NOMO-1 treated with dmso at 0.1 percent for 144 hours (cell line): ENCODE data around the gene TAS1R1.
"Not testable (repeated sequence)": the region's sequence is repeated elsewhere in the genome, so short reads cannot be mapped to it uniquely, and the experiment has no call there.

ENCODE experiments used
- DNase-seq: peaks from one replicate; lab custom pipeline; 2025; ENCODE audit not compliant: unreplicated experiment; lab: John Stamatoyannopoulos, UW

TAS1R1 gene

GRCh38 chr1:6588128-6588892 is 33.2 kb downstream of the TAS1R1 start:
- DNase-seq: no peak

GRCh38 chr1:6588893-6589520 is 33.9 kb downstream of the TAS1R1 start:
- no peak for DNase-seq

GRCh38 chr1:6590046-6590445 is 34.9 kb downstream of the TAS1R1 start:
- no peak for DNase-seq

GRCh38 chr1:6591222-6591621 is 36.1 kb downstream of the TAS1R1 start:
- peak; percentile 41 for DNase-seq

DNA sequence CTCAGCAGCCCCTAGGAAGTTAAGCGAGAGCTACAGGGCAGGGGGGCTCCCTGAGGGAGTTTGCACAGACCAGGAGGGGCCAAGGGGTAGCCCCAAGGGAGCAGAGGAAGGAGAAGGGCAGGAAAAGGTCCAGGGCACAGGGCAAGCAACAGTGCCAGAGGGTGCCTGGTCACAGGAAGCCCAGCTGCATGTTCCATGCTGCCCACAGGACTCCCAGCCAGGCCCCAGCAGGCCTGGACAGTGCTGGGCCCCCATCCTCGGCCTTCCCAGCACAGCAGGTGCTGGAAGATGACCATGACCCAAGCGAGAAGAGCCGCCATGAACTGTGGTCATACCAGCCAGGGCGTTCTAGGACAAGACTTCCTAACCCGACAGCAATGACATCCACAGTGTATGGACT is 36.5 kb downstream of the TAS1R1 start:
- no peak for DNase-seq

- no peak for DNase-seq
Observed at GRCh38 chr1:6592441-6592840, 37.3 kb downstream of the TAS1R1 start.

DNA sequence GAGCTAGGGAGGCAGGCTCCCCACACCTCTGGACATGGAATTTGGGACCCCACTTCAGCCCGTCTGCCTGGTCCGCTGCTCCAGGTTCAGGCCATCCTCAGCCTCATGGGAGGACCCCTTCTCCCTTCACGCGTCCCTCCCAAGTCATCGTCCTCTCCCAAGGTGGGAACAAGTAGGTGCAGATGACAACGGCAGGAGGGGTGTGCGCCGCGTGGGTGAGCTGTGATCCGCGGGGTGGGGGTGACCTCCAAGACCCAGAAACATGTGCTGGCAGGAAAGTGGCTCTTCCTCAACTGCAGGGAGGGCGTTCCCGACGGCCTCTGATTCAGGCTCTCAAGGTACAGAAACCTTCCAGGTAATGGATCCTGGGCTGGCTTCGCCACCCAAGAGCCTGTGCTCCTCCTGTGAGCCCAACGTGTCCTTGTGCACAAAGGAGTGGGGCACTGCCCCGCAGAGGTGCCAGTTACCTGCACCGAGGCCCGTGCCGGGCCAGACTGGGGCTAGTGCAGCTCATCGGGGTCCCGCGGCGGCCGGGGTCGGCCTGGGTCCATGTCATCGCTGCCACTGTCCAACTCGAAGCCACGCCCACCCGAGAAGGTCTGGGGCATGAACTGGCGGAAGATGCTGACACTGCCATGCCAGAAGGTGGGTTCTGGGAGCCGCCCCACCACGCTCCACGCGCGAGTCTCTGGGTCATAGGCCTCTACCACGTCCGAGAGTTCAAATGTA is 37.9 kb downstream of the TAS1R1 start:
- no peak for DNase-seq

- no peak for DNase-seq
Observed at GRCh38 chr1:6593810-6594209, 38.7 kb downstream of the TAS1R1 start.

- DNase-seq: no peak
Observed at GRCh38 chr1:6594977-6595740, 40.1 kb downstream of the TAS1R1 start.

- no peak for DNase-seq
Observed at GRCh38 chr1:6596351-6596750, 41.2 kb downstream of the TAS1R1 start.

DNA sequence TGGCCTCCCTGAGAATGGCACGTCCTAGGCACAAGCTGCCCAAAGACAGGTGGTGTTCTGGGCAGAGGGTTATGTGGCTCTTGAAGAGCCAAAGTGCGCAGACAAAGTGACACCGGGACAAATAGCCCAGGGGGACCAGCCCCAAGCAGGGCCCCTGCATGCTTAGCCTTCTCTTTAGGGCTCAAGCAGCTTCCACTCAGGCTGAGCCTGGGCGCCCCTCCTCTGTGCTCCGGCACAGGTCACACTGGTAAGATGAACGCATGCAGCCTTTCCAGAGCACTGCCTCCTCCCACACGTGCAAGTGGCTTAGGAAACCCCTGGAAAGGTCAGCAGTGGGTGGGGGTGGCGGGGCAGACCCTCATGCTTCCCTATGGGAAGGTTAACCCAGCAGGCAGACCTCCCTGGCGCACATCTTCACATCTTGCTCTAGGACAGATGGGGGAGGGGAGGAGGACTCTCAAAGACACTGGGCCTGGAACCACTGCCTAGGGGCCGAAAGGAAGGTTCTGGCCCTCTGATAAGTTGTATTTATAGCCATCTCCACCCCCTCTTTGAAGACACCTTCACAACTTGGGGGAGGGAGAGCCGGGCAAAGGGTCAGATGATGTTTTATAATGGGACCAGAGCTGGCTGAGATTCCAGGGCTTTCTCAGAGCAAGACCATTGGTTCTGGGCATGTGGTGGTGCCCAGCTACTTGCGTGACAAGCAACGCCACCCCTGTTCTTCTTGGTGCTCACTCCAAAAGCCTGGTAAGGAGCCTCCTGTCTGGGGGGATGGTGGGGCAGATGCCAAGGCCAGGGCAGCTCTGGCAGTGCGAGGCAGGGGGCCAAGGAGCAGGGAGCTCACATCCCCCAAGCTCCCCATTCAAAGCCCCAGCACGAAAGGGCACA is 42.0 kb downstream of the TAS1R1 start:
- no peak for DNase-seq

- DNase-seq: no peak
Observed at GRCh38 chr1:6597777-6598131, 42.6 kb downstream of the TAS1R1 start.

GRCh38 chr1:6599141-6599975 is 44.3 kb downstream of the TAS1R1 start:
- DNase-seq: peak; percentile 58

- not testable (repeated sequence) for DNase-seq
Observed at GRCh38 chr1:6599991-6600390, 44.9 kb downstream of the TAS1R1 start.

DNA sequence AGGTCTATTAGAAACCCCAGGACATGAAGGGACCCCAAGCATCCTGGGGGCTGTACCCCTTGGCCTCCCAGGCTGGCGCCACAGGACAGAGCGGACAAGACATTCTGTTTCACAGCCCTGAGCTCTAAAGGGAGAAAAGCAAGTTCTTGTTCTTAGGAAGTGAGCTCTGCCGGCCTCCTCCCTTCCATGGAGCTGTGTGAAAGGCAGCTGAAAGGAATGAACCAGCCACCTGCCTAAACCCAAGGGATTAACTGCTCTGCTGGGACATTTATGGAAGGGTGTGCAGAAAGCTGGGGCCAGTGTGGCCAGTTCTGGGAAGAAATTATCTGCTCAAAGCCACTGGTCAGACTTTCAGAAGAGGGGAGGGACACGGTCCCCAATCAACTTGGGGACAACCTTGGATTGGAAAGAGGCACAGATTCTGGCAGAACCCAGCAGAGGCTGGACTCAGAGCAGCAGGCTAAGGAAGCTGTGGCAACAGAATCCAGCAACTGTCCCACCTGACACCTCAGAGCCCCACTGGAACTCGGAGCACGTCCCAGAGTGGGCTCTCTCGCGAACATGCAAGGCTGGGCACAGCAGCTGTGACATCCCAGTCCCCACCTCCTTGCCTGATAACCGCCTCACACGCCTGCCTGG is 45.4 kb downstream of the TAS1R1 start:
- no peak for DNase-seq

- peak; percentile 59 for DNase-seq
Observed at GRCh38 chr1:6601049-6601922, 46.2 kb downstream of the TAS1R1 start.

DNA sequence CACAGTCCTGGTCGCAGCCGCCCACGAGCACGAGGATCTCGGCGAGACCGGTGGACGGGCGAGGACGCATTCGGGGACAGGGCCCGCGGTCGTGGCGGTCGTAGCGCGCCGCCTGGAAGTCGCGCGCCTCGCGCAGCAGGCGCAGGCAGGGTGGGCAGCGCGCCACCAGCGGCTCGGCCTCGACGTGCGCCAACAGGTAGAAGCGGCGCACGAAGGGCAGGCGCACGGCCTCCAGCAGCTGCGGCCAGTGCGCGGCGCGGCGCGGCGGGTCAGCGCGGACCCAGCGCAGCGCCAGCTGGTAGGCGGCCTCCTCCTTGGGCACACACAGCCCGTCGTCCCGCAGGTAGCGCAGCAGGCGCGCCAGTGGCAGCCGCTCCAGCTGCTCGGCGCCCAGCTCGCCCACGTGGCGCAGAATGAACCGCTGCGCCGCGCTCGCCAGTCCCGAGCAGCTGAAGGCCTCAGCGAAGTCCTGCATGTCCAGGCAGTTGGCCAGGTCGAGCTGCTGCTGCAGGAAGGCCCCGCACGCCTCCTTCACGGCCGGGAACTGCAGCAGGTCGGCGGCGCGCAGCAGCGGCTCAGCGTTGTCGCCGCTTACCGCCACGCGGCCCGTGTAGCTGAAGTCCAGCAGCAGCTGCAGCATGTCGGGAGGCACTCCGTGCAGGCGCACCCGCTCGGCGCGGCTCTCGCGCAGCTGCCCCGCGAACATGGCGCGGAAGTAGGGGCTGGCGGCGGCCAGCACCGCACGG is 47.0 kb downstream of the TAS1R1 start:
- no peak for DNase-seq
